HepG2 (cell line): ENCODE measurements around the gene TAS2R38.

ENCODE experiments used
- CTCF ChIP-seq: sonication (generic); formaldehyde crosslinking; IDR thresholded peaks from 2 replicates; pipeline ENCODE4 v1.5.0; 2020; ENCODE audit warnings: mild to moderate bottlenecking, missing genetic modification reagents, moderate library complexity
- ZNF550 ChIP-seq: sonication (generic); formaldehyde crosslinking; IDR thresholded peaks from 2 replicates; pipeline ENCODE4 v1.4.0; 2020; ENCODE audit warnings: mild to moderate bottlenecking, missing genetic modification reagents, borderline replicate concordance

DNA sequence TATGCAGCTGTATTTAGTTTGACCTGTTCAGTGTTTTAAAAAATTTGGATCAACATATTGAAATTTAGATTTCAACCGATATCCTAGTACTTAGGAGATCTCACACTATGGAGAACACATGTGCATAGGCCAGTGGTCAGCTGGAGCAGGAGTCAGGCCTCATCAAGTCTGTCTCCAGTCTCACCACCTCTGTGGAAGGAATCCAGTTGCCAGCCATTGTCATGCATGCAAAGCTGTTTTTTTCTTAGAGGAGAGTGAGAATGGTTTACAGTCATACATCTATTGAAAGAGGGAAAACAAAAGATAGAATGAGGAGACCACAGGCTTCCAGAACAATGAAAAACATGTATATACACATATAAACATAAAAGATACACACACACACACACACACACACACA lies 19.2 kb downstream of the TAS2R38 start:
- TF ChIP-seq CTCF (CRISPR knock-in tag) (no peak), ZNF550 (CRISPR knock-in tag) (no peak)
